NCI-H460 (cell line): Measurements from ENCODE around the gene WIPI1. TPM values are rescaled to one million over a fixed set of nuclear protein-coding genes. Genes with fewer than 3 reads are reported as not detected.

Experiments
- DNase-seq: peaks from one replicate; pipeline ENCODE4 v3.0.0-alpha.2; 2016; ENCODE audit warnings: low read depth; ENCODE audit errors: extremely low read depth
- total RNA-seq: library from RNA; depleted of rRNA; stranded (reverse); fragments of >200 nt; shearing (Covaris generic); gene quantifications from 2 replicates; pipeline ENCODE4 v1.2.3, GENCODE V29; 2014

Gene WIPI1
- total RNA-seq, 1 experiment from 2014 or later, result 18.7 TPM

DNA sequence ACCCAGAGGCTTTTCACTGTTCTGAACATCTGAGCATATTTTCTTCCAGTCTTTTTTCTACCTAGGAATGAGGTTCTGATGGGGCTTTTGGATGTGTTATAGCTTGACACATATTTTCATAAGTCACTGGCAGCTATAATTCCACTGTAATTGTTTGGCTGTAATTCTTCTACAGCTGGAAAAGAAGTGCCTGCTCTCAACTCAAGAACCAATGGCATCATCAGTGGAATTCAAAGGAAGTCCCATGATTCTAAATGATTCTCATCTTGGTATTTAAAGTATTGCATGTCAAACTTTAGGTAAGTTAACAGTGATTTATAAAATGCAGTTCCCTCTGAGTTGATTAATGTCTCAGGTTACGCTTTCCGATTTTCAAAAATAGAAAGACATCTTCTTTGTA, 16.8 kb downstream of the WIPI1 start:
- no peak for DNase-seq

DNA sequence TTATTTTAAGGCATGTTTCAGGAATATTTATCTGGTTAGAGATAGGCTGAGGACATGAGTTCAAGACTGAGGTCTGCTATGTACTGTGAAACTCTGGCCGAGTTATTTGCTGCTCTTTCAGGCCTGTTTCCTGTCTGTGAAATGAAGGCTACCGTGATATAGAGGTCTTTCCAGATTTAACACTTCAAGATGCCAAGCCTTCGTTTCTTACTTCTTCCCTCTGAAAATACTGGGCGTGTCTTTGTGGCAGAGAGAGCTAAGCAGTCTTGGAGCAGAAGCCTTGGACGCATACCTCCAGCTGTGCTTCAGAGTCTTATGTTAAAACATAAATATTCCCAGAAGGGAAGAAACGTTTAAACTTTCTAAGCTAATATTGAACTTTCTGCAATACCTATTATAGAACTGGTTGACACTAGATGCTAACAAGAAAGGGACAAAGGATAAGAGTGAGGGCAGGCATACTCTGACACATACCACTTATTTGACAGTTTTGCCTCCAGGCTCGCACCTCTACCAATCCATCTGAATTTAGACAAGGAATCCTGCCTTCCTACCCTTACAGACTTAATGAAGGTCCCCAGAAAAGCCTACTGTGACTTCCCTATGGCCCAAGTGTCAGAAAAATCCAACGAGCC, 17.5 kb downstream of the WIPI1 start:
- no peak for DNase-seq

DNA sequence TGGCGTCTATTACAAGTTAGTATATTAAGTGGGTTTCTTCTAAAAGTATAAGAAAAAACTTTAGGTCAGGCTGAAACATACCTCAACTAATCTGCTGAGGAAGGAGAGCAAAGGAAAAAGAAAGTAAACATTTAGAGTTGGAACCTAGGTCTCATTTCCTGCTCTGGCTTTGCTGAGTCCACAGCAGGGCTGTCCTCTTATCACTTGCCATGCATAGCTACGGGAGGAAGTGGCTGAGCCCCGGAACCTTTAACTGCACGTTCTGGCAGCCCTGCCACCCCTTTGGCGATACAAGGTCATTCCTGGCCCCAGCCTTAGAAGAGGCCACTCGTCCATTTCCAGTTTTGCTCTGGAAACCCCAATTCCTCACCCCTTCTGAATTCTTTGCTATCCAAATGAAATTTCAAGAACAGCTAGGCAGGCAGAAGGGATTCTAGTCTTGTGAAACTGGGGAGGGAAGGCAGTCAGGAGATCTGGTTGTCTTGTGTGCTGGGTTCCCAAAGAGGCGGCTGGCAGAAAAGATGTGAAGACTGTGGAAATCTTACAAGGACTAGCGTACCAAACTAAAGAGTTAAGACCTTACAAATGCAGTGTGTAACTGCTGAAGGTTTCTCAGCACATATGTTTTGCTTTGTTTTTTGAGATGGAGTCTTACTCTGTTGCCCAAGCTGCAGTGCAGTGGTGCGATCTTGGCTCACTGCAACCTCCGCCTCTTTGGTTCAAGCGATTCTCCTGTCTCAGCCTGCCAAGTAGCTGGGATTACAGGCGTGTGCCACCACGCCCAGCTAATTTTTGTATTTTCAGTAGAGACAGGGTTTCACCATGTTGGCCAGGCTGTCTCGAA, 19.1 kb downstream of the WIPI1 start:
- no peak for DNase-seq

DNA sequence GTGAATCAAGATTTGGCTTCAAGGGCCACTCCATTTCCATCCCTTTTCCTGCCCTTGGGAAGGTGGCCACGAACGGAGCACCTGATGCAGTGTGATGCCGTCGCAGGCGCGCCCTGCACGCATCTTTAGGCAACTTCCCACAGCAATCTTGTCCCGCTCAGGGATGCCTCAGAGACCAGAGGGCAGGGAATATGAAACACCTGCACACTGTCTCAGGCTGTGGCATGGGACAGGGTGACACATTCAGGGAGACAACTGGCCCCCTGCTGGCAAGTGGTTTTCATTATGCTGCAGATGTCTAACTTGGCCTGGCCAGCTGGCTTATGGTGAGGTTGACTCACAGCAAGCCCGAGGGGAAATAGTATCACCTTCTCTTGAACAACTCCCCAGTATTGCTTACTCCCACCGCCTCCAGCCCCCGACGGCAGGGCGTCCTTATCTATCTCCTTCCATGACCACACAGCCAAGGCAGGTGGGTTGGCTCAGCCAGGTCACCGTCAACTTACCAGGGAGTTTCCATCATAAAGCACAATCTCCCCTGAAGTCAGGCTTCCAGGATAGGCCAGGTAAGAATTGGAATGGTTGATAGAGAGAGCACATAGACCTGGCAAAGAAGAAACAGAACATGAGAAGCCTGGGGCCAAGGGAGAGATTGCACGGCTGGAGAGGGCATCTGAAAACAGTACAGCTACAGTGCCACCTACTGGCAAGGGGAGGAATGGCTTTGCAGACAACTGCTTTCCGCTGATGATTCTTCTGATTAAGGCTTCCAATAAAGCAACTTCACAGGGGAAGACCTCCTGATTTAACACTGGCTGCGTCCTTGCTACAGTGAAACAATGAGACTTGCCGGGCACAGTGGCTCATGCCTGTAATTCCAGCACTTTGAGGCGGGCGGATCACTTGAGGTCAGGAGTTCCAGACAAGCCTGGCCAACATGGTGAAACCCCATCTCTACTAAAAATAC, 21.1 kb downstream of the WIPI1 start:
- DNase-seq, result peak; percentile 82

DNA sequence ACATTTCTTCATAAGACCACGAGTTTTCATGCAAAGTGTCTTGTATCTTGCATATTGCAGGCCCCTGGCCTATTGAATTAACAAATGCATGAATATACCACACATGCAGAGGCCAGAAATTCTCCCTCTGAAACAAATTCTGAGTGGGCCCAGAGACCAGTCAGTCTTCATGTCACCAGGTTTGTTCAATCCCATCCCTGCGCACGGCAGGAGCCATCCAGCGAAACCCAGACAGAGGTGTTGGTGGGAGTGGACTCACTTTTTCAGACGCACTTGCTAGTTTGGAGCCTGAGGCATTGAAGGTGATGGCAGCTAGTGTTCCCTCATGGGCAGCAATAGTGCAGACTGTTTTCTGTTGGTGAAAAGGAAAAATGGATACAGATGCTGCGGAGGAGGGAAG, 21.9 kb downstream of the WIPI1 start:
- no peak for DNase-seq

DNA sequence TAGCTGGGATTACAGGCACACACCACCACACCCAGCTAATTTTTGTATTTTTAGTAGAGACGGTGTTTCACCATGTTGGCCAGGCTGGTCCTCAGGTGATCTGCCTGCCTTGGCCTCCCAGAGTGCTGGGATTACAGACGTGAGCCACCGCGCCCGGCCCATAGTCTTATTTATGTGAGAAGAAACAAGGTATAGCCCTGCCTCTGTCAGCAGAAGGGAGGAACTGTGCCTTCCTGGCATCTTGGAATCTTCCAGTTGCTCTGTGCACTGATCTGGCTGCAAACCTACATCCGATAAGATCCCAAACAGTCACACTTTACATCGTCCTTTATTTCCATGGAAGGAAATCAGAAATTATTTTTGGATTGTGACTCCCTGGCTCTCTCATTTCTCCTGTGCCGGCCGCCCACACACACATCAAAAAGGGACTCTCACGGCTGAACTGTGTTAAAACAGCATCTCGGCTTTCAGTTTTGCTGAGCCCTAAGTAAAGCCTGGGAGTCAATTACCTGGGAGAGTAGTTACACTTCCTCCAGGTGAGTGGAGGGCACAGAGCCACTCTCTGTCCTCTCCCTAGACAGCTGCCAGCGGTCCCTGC, 23.3 kb downstream of the WIPI1 start:
- no peak for DNase-seq

DNA sequence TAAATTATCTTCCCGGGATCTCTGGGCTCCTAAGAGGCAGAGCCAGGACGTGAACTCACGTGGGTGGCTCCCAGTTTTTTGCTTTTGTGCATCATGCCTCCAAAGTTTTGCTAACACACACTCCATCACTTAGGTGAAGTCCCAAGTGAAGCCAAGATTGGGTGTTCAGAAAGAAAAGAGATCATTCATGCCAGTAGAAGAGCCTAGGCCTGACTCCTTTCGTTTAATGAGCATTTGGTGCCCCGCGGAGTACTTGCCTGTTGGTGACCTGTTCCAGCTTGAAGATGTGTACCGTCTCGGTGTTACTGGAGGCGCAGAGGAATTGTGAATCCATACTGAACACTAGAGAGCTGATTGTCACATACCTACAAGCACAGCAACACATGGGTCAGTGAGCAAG, 24.1 kb downstream of the WIPI1 start:
- no peak for DNase-seq

DNA sequence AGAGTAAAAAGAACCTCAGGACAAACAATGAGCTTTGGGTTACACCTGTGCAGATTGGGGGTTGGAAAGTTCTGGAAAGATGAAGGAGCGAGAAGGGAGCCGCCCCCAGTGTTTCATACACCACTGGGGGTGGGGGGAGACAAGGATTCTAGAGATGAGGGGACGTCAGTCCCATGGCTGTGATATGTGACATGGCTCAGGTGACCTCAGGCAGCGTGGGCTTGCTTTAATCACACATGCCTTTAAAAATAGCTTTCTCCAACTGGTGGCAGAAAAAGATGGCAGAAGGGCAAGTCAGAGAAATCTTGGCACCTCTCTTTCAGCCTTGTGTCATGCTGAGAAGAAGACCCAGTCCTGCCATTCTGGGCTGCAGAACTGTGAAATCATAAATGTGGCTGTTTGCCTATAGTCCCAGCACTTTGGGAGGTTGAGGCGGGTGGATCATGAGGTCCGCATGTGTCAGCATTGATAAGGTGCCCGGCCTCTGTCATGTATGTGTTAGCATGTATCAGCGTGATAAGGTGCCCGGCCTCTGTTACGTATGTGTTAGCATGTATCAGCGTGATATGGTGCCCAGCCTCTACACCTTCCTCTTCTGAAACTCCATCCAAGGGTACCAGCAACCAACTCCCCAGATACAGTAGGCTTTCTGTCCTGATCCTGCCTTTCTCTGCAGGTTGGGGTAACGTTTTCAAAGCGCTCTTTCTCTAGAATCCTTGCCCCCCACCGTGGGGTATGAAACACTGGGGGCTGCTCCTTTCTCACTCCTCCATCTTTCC, 25.0 kb downstream of the WIPI1 start:
- DNase-seq, result no peak

DNA sequence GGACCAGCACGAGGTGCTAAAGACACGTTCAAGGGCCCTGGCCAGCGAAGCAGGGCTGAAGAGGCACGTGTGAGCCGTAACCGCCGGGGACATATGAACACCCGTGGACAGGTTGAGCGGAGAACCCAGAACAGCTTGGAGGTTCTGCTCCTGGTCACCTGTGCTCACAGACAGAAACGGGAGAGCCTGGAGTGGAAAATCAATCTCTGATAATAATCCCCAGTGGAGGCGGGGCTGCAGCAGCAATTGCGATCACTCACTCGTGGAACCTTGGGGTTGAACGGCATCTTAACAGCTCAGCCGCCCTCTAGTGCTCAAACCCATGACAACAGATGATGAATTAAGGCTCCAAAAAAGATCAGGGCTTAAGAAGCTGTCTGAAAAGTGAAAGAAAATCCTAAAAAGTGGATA, 25.6 kb downstream of the WIPI1 start:
- DNase-seq, result peak; percentile 58

DNA sequence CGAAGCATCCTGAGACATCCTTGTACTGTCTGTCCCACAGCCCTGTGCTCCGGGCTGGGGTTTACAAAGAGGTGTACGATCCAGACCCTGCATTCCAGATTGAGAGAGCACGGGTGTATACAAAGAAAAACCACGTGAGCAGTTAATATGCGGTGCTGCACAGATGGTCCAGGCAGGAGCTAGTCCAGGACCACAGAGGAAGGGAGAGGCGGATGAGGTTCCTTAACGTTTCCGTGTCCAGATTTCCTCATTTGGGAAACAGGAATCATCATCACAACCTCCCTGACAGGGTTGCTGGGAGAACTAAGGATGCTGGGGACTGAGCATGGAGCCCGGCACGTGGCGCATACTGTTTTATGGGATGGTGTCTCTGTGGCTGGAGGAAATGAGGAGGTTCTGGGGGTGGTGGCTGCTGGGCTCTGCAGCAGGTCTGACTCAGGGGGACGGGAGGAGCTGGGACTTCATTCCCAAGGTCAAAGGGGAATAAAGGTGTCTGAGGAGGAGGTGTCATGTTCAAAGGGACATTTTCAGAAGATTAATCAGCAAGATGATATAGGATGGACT, 26.2 kb downstream of the WIPI1 start:
- no peak for DNase-seq

DNA sequence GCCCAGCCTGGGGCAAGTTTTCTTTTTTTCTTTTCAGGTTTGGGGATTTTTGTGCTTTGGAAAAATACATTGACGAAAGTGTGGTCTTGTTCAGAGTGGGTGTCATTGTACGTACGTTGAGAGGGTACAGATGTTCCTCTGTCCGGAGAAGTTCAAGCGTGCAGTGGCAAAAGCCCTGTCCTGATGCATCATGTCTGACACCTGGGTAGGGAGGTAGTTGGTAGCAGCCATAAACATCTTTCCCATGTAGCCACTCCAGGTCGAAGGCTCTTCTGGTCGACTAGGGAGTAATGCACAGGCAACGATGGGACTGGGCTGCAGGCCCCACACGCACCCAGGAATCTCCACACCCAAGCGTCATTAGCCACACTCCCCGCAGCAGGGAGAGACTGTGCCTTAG, 27.4 kb downstream of the WIPI1 start:
- no peak for DNase-seq

DNA sequence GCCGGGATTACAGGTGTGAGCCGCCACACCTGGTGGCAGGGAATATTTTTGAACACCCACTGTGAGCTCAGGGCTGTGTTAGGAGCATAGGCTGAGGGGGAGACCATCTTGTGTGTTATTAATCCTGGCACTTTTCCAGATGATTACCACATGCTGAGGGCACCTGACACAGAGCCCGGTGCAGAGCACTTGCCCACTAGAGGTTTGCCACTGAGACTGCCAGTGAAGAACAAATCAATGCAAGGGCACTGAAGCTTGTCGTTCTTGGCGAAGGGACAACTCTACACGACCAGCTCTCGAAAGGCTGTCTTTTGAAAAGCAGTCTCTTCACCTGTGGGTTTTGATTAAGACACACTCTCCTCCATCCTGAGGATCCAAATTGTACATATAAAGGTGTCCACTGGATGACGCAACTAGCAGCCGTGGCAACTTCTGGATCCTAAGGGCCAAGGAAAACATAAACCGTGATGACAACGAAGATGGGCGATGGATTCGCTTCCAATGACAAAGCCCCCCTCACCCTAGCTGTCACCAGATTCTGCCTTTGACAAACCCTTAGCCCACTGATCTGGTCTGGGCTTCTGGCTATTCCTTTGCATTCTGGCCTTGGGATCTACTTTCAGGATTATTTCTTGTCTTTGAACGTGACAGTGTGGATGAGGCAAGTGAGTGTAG, 28.7 kb downstream of the WIPI1 start:
- DNase-seq, result no peak

DNA sequence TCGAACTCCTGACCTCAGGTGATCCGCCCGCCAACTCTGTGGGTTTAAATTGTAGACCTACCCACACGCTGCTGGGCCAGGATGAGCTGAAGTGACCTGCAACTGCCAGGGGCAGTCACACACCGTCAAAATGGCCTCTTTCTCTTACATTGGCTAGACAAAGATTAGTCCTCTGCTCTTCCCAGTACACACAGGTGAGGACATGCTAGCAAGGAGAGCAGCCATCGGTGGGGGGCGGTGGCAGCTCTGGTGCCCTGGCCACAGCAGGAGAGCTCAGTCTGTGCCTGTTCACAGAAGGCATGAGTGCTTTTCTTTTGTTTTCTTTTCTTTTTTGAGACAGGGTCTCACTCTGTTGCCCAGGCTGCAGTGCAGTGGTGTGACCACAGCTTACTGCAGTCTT, 29.7 kb downstream of the WIPI1 start:
- no peak for DNase-seq

DNA sequence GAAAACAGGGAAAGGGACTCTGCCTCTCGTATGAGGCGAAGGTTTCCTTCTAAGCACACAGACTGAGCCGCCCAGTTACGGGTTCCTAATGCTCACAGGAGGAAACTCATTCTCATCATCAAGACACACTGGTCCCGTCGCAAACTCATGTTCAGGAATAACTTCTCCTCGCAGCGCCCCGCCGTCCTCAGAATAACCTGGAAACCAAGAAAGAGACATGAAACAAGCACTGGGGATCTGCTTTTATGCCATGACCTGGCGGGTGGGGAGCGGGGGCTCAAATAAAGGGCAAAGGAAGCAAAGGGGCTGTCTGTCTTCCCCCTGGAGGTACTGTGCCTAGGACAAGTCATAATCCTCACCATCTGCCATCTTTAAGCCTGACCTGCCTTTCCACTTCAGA, 31.3 kb downstream of the WIPI1 start:
- no peak for DNase-seq

DNA sequence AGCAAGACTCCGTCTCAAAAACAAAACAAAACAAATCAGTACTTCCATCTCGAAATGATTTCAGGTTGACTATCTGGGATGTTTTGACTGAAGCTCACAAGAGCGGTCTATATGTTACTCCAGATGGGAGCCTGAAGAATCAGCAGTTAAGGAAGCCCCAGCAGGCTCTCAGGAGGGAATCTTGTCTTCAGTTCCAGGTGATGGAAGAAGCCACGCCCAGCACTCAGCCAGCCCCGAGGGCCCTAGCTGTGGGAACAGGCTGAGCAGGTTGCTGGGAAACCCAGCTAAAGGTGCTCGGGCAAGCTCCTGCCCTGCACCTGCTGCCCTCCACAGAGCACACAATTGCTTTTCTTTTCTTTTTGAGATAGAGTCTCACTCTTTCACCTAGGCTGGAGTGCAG, 32.4 kb downstream of the WIPI1 start:
- no peak for DNase-seq

DNA sequence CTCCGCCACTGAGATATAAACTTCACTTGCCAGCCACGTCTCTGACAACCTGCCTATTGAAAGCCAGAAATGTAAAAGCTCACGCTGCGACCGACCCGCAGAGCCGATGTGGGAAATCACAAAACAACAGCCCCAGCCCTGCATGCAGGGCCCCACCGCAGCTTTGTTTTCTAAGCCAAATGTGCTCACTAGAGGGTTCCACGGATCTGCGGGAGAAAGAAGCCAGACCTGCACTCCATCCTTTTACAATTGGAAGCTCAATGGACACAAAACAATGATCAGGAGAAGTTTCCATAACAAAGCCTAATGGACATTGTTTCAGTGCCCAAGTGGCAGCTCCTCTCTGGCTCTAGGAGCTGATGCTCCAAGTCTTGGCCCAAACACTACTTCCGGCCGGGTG, 33.1 kb downstream of the WIPI1 start:
- DNase-seq, result no peak

DNA sequence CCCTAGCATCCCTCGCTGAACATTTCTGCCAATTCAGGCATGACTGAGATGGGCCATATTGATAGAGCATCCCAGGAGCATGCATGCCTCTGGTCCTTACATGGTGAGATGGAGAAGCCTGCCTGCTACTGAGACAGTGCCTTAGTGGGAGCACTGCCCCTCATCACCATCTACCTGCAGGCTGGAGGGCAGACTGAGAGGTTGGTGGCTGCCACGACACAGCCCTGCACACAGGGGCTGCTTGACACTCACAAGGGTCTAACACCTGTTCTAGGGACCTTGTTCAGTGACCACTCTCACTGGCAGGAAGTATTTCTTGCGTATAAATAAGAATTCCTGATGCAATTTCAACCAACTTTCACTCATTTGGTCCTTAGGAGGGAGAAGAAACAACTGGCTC, 34.0 kb downstream of the WIPI1 start:
- DNase-seq, result no peak

DNA sequence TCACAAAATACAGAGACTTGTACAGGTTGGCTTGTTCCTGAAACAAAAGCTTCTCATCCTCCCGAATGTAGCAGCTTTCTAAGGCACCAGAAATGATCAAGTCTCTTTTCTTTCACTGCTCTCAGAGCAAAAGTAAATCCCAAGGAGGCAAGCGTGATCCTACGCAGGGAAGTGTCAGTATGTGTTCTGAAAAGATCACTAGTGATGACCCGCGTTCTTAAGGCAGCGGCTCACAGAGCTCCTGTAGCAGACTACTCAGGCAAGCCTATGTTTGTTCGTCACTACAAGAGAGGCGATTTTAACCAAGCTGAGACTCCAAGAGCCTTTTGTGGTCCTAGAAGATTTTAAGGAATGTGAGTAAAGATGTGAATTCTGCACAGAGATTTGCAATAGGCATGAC, 34.5 kb downstream of the WIPI1 start:
- no peak for DNase-seq

DNA sequence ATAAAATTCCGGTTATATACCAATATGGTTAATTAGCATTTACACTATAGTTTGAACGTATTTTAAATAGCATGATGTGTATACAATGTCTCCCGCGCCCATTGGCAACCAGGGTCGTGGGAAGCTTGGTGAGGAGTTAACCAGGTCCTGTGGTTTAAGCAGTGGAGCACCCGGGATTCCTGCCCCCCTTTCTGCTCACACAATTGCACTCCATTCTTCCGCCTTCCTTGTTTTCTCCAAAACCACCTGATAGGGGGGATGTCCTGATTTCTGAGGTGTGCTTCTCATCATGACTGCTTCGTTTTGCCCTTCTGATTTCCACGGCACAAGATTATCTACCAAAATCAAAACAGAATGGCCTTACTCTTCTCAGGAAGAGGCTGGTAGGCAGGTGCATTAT, 35.8 kb downstream of the WIPI1 start:
- DNase-seq, result no peak
